WTC11 (cell line): ENCODE measurements around the gene UGT1A7. TPM values are rescaled to one million over a fixed set of nuclear protein-coding genes. Genes with fewer than 3 reads are reported as not detected.
"Not testable (repeated sequence)": the region's sequence is repeated elsewhere in the genome, so short reads cannot be mapped to it uniquely, and the experiment has no call there.

Experiments used
- ATAC-seq: fragments of 200-7000 bp; cut with Tn5 transposase; 2 replicates; pipeline ENCODE4 v1.10.0; 2021; ENCODE audit warnings: mild to moderate bottlenecking, moderate library complexity
- CTCF ChIA-PET: fragments of 300-600 bp; sonication (Branson Sonifier 250); formaldehyde crosslinking; loops from one replicate; lab custom pipeline; 2021; ENCODE audit warnings: antibody characterized with exemption; lab: Charles Lee
- POLR2A ChIA-PET: fragments of 350-600 bp; sonication (Branson Sonifier 250); formaldehyde crosslinking; loops from one replicate; lab custom pipeline; 2021; ENCODE audit warnings: antibody characterized with exemption; lab: Charles Lee
- DNase-seq: peaks from one replicate; pipeline ENCODE4 v3.0.0; 2021; ENCODE audit warnings: low spot score
- H3K27ac Mint-ChIP-seq: 2 replicates; pipeline ENCODE4 v1.8.0; 2021; ENCODE audit warnings: mixed read lengths
- H3K27me3 Mint-ChIP-seq: 2 replicates; pipeline ENCODE4 v1.8.0; 2021; ENCODE audit warnings: low read depth, mild to moderate bottlenecking, moderate library complexity, mixed read lengths
- H3K36me3 Mint-ChIP-seq: 2 replicates; pipeline ENCODE4 v1.8.0; 2021; ENCODE audit warnings: mixed read lengths
- H3K4me1 Mint-ChIP-seq: 2 replicates; pipeline ENCODE4 v1.8.0; 2022; ENCODE audit warnings: mixed read lengths
- H3K4me3 Mint-ChIP-seq: 2 replicates; pipeline ENCODE4 v1.8.0; 2021; ENCODE audit warnings: mild to moderate bottlenecking, moderate library complexity, mixed read lengths
- H3K9me3 Mint-ChIP-seq: 2 replicates; pipeline ENCODE4 v1.8.0; 2021; ENCODE audit warnings: mixed read lengths
- ARID4B ChIP-seq: sonication (generic); formaldehyde crosslinking; IDR thresholded peaks from 2 replicates; pipeline ENCODE4 v1.8.0; 2023; ENCODE audit warnings: missing genetic modification reagents, mild to moderate bottlenecking, borderline replicate concordance
- CBFB ChIP-seq: sonication (generic); formaldehyde crosslinking; IDR thresholded peaks from 2 replicates; pipeline ENCODE4 v1.8.1; 2022; ENCODE audit warnings: mild to moderate bottlenecking, low read depth, missing genetic modification reagents
- ELF4 ChIP-seq: sonication (generic); formaldehyde crosslinking; IDR thresholded peaks from 2 replicates; pipeline ENCODE4 v1.8.1; 2022; ENCODE audit warnings: low read depth, mild to moderate bottlenecking, moderate library complexity, missing genetic modification reagents
- ESRRA ChIP-seq: sonication (generic); formaldehyde crosslinking; IDR thresholded peaks from 2 replicates; pipeline ENCODE4 v1.8.1; 2022; ENCODE audit warnings: mild to moderate bottlenecking, missing genetic modification reagents, borderline replicate concordance
- FOXJ3 ChIP-seq: sonication (generic); formaldehyde crosslinking; IDR thresholded peaks from 2 replicates; pipeline ENCODE4 v1.9.0; 2021; ENCODE audit warnings: missing genetic modification reagents, mild to moderate bottlenecking, borderline replicate concordance
- GTF2I ChIP-seq: fragments of 250-450 bp; sonication (Bioruptor Pico); conservative IDR thresholded peaks from 2 replicates; pipeline ENCODE4 v1.4.0; 2021; ENCODE audit warnings: mild to moderate bottlenecking
- JUN ChIP-seq: sonication (generic); formaldehyde crosslinking; IDR thresholded peaks from 2 replicates; pipeline ENCODE4 v1.8.0; 2023; ENCODE audit warnings: mild to moderate bottlenecking, missing genetic modification reagents
- MLX ChIP-seq: sonication (generic); formaldehyde crosslinking; IDR thresholded peaks from 2 replicates; pipeline ENCODE4 v1.8.1; 2023; ENCODE audit warnings: mild to moderate bottlenecking, missing genetic modification reagents, moderate library complexity
- NFATC4 ChIP-seq: fragments of 250-450 bp; sonication (Bioruptor Pico); IDR thresholded peaks from 2 replicates; pipeline ENCODE4 v1.9.0; 2021; ENCODE audit warnings: mild to moderate bottlenecking
- NR1H2 ChIP-seq: sonication (generic); formaldehyde crosslinking; IDR thresholded peaks from 2 replicates; pipeline ENCODE4 v1.9.0; 2021; ENCODE audit warnings: mild to moderate bottlenecking, moderate library complexity, missing genetic modification reagents
- RORB ChIP-seq: fragments of 250-450 bp; sonication (Bioruptor Pico); IDR thresholded peaks from 2 replicates; pipeline ENCODE4 v1.9.0; 2021; ENCODE audit warnings: mild to moderate bottlenecking
- TEAD4 ChIP-seq: sonication (generic); formaldehyde crosslinking; IDR thresholded peaks from 2 replicates; pipeline ENCODE4 v1.8.0; 2022; ENCODE audit warnings: mild to moderate bottlenecking, missing genetic modification reagents
- ZNF138 ChIP-seq: sonication (generic); formaldehyde crosslinking; conservative IDR thresholded peaks from 2 replicates; pipeline ENCODE4 v1.8.1; 2022; ENCODE audit warnings: mild to moderate bottlenecking, moderate library complexity, missing genetic modification reagents
- ZNF232 ChIP-seq: sonication (generic); formaldehyde crosslinking; IDR thresholded peaks from 2 replicates; pipeline ENCODE4 v1.8.0; 2022; ENCODE audit warnings: mild to moderate bottlenecking, missing genetic modification reagents
- ZNF423 ChIP-seq: fragments of 250-450 bp; sonication (Bioruptor Pico); IDR thresholded peaks from 2 replicates; pipeline ENCODE4 v2.1.2; 2022; ENCODE audit warnings: mild to moderate bottlenecking, moderate library complexity
- ZNF671 ChIP-seq: fragments of 250-450 bp; sonication (Bioruptor Pico); IDR thresholded peaks from 2 replicates; pipeline ENCODE4 v1.8.0; 2021; ENCODE audit warnings: mild to moderate bottlenecking
- total RNA-seq: library from RNA; stranded (reverse); gene quantifications from 3 replicates; pipeline ENCODE4 v1.2.3, GENCODE V29; 2021
- TF ChIP-seq, protein P1 (sequence below): sonication (generic); formaldehyde crosslinking; IDR thresholded peaks from 2 replicates; pipeline ENCODE4 v1.8.1; 2023; ENCODE audit warnings: mild to moderate bottlenecking, missing genetic modification reagents
- TF ChIP-seq, protein P2 (sequence below): sonication (generic); formaldehyde crosslinking; IDR thresholded peaks from 2 replicates; pipeline ENCODE4 v1.8.1; 2023; ENCODE audit warnings: mild to moderate bottlenecking, missing genetic modification reagents, moderate library complexity
- TF ChIP-seq, protein P3 (sequence below): sonication (generic); formaldehyde crosslinking; IDR thresholded peaks from 2 replicates; pipeline ENCODE4 v1.8.1; 2023; ENCODE audit warnings: mild to moderate bottlenecking, moderate library complexity, missing genetic modification reagents

UGT1A7 gene
- total RNA-seq, 1 experiment from 2014 or later = not detected

DNA sequence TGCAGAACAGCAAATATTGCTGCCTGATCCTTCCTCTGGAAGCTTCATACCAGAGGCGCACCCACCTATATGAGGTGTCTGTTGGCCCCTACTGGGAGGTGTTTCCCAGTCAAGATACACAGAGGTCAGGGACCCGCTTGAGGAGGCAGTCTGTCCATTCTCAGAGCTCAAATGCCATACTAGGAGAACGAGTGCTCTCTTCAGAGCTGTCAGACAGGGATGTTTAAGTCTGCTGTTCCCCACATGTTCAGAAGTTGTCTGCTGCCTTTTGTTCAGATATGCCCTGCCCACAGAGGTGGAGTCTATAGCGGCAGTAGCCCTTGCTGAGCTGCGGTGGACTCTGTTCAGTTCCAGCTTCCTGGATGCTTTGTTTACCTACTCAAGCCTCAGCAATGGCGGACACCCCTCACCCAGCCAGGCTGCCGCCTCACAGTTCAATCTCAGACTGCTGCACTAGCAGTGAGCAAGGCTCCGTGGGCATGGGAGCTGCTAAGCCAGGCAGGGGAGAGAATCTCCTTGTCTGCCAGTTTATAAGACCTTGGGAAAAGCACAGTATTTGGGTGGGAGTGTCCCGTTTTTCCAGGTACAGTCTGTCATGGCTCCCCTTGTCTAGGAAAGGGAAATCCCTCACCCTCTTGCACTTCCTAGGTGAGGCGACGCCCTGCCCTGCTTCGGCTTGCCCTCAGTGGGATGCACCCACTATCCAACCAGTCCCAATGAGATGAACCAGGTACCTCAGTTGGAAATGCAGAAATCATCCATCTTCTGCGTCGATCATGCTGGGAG, 55.4 kb downstream of the UGT1A7 start:
- H3K4me1 Mint-ChIP-seq, H3K4me3 Mint-ChIP-seq, H3K27me3 Mint-ChIP-seq, DNase-seq, CTCF ChIA-PET, H3K27ac Mint-ChIP-seq, ATAC-seq, POLR2A ChIA-PET: not testable (repeated sequence)
- Mint-ChIP-seq H3K36me3 (peaks cover 11% of the 10 kb centered on the region), H3K9me3 (peaks cover 43% of the 10 kb centered on the region)

DNA sequence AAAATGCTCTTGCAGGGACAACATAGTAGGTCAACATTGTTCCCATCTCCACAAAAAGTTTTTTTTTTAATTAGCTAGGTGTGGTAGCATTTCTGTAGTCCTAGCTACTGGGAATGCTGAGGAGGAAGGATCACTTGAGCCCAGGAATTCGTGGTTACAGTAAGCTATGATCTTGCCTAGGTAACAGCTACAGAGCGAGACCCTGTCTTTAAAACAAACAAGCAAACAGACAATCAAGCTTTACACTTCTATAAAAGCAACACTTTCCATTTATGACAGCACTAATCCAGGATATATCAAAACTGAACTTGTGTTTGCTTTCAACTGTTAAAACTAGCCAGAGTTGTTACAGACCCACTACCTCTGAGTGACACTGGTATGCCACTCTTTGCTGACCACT, 59.2 kb downstream of the UGT1A7 start:
- ChIA-PET POLR2A (no interaction called here), CTCF (no interaction called here)
- Mint-ChIP-seq H3K4me3 (no peak overlapping the region), H3K27ac (no peak overlapping the region), H3K36me3 (peaks cover 11% of the 10 kb centered on the region), H3K27me3 (peaks cover 5% of the 10 kb centered on the region; the same call in 1 of the 2 replicates), H3K9me3 (peaks cover 43% of the 10 kb centered on the region), H3K4me1 (no peaks in the 10 kb centered on the region)
- TF ChIP-seq ZNF138 (CRISPR knock-in tag) (no peak), ZNF232 (CRISPR knock-in tag) (no peak)
- TF ChIP-seq, protein P1, sequence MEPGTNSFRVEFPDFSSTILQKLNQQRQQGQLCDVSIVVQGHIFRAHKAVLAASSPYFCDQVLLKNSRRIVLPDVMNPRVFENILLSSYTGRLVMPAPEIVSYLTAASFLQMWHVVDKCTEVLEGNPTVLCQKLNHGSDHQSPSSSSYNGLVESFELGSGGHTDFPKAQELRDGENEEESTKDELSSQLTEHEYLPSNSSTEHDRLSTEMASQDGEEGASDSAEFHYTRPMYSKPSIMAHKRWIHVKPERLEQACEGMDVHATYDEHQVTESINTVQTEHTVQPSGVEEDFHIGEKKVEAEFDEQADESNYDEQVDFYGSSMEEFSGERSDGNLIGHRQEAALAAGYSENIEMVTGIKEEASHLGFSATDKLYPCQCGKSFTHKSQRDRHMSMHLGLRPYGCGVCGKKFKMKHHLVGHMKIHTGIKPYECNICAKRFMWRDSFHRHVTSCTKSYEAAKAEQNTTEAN (CRISPR knock-in tag) = no peak
- DNase-seq = no peak
- ATAC-seq = no peak

DNA sequence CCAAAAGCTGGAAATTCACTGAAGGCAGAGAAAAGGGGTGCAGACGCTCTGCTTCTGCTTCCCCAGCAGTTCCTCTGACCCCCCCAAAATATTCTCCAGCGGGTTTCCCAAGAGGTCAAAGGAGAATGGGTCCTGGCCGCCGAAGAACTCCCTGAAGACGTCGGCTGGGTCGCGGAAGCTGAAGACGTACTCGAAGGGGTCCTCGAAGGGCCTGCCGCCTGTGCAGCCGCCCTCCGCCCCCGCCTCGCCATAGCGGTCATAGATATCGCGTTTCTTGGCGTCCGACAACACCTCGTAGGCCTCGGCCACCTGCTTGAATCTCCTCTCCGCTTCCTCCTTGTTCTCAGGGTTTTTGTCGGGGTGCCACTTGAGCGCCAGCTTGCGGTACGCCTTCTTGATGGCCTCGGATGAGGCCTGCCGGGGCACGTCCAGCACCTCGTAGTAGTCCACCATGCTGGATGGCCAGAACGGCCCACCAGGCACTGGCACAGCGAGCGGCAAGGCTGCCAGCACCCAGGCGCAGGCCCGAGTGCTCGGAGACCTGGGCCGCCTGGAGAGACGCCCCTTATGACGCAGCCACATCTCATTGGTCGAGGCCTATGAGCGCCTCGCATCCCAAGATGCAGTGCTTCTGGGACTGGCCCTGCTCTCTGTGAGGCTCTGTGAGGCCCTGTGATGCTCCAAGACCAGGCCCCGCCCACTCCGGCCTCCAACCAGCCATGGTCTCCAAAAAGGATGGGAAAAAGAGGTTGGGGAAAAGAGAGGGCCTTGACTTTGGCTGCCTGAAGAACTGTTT, 62.0 kb downstream of the UGT1A7 start:
- TF ChIP-seq ZNF138 (CRISPR knock-in tag) (no peak), GTF2I (CRISPR knock-in tag) (no peak), ZNF671 (CRISPR knock-in tag) (no peak), ZNF423 (no peak), ESRRA (CRISPR knock-in tag) (no peak), ZNF232 (CRISPR knock-in tag) (no peak), NFATC4 (CRISPR knock-in tag) (no peak), NR1H2 (no peak), ELF4 (CRISPR knock-in tag) (no peak), FOXJ3 (no peak), CBFB (no peak), TEAD4 (CRISPR knock-in tag) (no peak), RORB (CRISPR knock-in tag) (no peak), MLX (no peak), JUN (CRISPR knock-in tag) (no peak), ARID4B (no peak)
- TF ChIP-seq, protein P2, sequence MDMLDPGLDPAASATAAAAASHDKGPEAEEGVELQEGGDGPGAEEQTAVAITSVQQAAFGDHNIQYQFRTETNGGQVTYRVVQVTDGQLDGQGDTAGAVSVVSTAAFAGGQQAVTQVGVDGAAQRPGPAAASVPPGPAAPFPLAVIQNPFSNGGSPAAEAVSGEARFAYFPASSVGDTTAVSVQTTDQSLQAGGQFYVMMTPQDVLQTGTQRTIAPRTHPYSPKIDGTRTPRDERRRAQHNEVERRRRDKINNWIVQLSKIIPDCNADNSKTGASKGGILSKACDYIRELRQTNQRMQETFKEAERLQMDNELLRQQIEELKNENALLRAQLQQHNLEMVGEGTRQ = no peak
- TF ChIP-seq, protein P1 (CRISPR knock-in tag) = no peak
- TF ChIP-seq, protein P3, sequence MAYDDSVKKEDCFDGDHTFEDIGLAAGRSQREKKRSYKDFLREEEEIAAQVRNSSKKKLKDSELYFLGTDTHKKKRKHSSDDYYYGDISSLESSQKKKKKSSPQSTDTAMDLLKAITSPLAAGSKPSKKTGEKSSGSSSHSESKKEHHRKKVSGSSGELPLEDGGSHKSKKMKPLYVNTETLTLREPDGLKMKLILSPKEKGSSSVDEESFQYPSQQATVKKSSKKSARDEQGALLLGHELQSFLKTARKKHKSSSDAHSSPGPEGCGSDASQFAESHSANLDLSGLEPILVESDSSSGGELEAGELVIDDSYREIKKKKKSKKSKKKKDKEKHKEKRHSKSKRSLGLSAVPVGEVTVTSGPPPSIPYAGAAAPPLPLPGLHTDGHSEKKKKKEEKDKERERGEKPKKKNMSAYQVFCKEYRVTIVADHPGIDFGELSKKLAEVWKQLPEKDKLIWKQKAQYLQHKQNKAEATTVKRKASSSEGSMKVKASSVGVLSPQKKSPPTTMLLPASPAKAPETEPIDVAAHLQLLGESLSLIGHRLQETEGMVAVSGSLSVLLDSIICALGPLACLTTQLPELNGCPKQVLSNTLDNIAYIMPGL (CRISPR knock-in tag) = no peak
- Mint-ChIP-seq H3K27ac (no peak overlapping the region), H3K27me3 (peaks cover 3% of the 10 kb centered on the region; the same call in 1 of the 2 replicates), H3K9me3 (peaks cover 45% of the 10 kb centered on the region), H3K4me3 (no peak overlapping the region), H3K36me3 (no peaks in the 10 kb centered on the region), H3K4me1 (no peaks in the 10 kb centered on the region)
- ATAC-seq (no peak; the same call in 1 of the 2 replicates), DNase-seq (no peak)
- ChIA-PET POLR2A (no interaction called here), CTCF (no interaction called here)
